Astrocyte (in vitro differentiated cells and primary cell): ENCODE data around the gene IL1RL2. TPM values are rescaled to one million over a fixed set of nuclear protein-coding genes. Genes with fewer than 3 reads are reported as not detected.

Source experiments
- DNase-seq: peaks from one replicate; pipeline ENCODE4 v3.0.0-alpha.2; 2010; ENCODE audit warnings: low read depth
- FAIRE-seq: peaks from 2 replicates; lab custom pipeline; 2011; peaks lifted over from hg19 to GRCh38; lab: Jason Lieb, UNC
- H2AFZ ChIP-seq: 2 replicates; pipeline ENCODE4 v1.6.0; 2012; ENCODE audit warnings: low read depth, low read length, inconsistent platforms
- H3K27ac ChIP-seq: 2 replicates; pipeline ENCODE4 v1.5.1; 2011; ENCODE audit warnings: low read depth, low read length, inconsistent platforms
- H3K27me3 ChIP-seq: 2 replicates; pipeline ENCODE4 v1.6.0; 2011; ENCODE audit warnings: low read length, inconsistent platforms; ENCODE audit not compliant: insufficient read depth
- H3K36me3 ChIP-seq: 2 replicates; pipeline ENCODE4 v1.5.1; 2011; ENCODE audit warnings: low read length, inconsistent platforms; ENCODE audit not compliant: insufficient read depth
- H3K4me1 ChIP-seq: 2 replicates; pipeline ENCODE4 v1.5.1; 2011; ENCODE audit warnings: low read length, inconsistent platforms; ENCODE audit not compliant: insufficient read depth
- H3K4me2 ChIP-seq: 2 replicates; pipeline ENCODE4 v1.6.0; 2012; ENCODE audit warnings: low read length, inconsistent platforms
- H3K4me3 ChIP-seq: 2 replicates; pipeline ENCODE4 v1.5.1; 2011; ENCODE audit warnings: low read depth, mild to moderate bottlenecking, low read length, inconsistent platforms; ENCODE audit not compliant: insufficient read depth
- H3K79me2 ChIP-seq: 2 replicates; pipeline ENCODE4 v1.6.0; 2012; ENCODE audit warnings: mild to moderate bottlenecking, low read length, inconsistent platforms; ENCODE audit not compliant: insufficient read depth
- H3K9ac ChIP-seq: 2 replicates; pipeline ENCODE4 v1.6.0; 2012; ENCODE audit warnings: mild to moderate bottlenecking, low read length, inconsistent platforms
- H3K9me3 ChIP-seq: 2 replicates; pipeline ENCODE4 v1.5.1; 2012; ENCODE audit warnings: low read depth, mild to moderate bottlenecking, low read length, inconsistent platforms; ENCODE audit not compliant: insufficient read depth
- H4K20me1 ChIP-seq: 2 replicates; pipeline ENCODE4 v1.6.0; 2012; ENCODE audit warnings: low read length, inconsistent platforms; ENCODE audit not compliant: insufficient read depth
- H3K27ac Mint-ChIP-seq: one replicate; pipeline ENCODE4 v1.8.0; 2021; ENCODE audit warnings: mild to moderate bottlenecking, mixed read lengths; ENCODE audit not compliant: unreplicated experiment
- H3K27me3 Mint-ChIP-seq: one replicate; pipeline ENCODE4 v1.8.0; 2021; ENCODE audit warnings: low read depth, mixed read lengths; ENCODE audit not compliant: unreplicated experiment
- H3K36me3 Mint-ChIP-seq: one replicate; pipeline ENCODE4 v1.8.0; 2021; ENCODE audit warnings: low read depth, mixed read lengths; ENCODE audit not compliant: unreplicated experiment
- H3K4me1 Mint-ChIP-seq: one replicate; pipeline ENCODE4 v1.8.0; 2021; ENCODE audit warnings: low read depth, mixed read lengths; ENCODE audit not compliant: unreplicated experiment
- H3K4me3 Mint-ChIP-seq: one replicate; pipeline ENCODE4 v1.8.0; 2021; ENCODE audit warnings: mild to moderate bottlenecking, moderate library complexity, mixed read lengths; ENCODE audit not compliant: unreplicated experiment
- H3K9me3 Mint-ChIP-seq: one replicate; pipeline ENCODE4 v1.8.0; 2021; ENCODE audit warnings: mild to moderate bottlenecking, mixed read lengths; ENCODE audit not compliant: unreplicated experiment
- EZH2 ChIP-seq: IDR thresholded peaks from 2 replicates; pipeline ENCODE4 v1.6.1; 2012; ENCODE audit warnings: mild to moderate bottlenecking, low read length, inconsistent platforms; ENCODE audit not compliant: insufficient read depth
- total RNA-seq: library from RNA; stranded (reverse); gene quantifications from 2 replicates; pipeline ENCODE4 v1.2.1, GENCODE V29; 2021
- TF ChIP-seq, protein P1 (sequence below): IDR thresholded peaks from 2 replicates; pipeline ENCODE4 v1.5.1; 2011; ENCODE audit warnings: low read depth, mild to moderate bottlenecking, inconsistent platforms, low read length, moderate library complexity; ENCODE audit not compliant: insufficient read depth

IL1RL2 gene
- total RNA-seq, 1 donor from 2014 or later: 0.43 TPM

DNA sequence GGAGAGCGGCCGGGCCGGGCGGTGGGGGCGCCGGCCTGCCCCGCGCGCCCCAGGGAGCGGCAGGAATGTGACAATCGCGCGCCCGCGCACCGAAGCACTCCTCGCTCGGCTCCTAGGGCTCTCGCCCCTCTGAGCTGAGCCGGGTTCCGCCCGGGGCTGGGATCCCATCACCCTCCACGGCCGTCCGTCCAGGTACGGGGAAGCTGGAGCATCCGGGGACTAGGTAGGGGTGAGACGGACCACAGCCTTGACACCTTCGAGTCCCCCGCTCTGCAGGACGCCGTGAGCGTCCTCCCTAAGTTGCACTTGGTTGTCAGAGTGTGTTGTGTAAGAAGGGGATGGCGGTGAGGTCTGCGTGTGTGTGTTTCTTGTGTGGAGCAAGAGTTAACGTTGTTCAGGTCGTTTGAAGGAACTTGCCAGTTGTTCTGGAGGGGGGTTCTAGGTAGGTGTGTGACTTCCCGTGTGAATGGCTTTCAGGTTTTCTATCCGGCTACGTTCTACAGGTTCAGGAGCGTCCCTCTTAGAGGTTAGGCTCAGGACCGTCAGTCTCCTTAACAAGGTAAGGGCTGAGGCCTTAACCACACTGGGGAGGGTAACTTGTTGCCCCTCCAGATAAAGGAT, 43.9 kb upstream of the IL1RL2 start:
- no peak for FAIRE-seq
- peak overlapping the region; percentile 98 for H3K4me2 ChIP-seq
- peaks cover 10% of the 10 kb centered on the region for H3K4me1 ChIP-seq
- peak overlapping the region; percentile 62 for H3K27ac ChIP-seq
- peak; percentile 58 for DNase-seq
- TF ChIP-seq, protein P1, sequence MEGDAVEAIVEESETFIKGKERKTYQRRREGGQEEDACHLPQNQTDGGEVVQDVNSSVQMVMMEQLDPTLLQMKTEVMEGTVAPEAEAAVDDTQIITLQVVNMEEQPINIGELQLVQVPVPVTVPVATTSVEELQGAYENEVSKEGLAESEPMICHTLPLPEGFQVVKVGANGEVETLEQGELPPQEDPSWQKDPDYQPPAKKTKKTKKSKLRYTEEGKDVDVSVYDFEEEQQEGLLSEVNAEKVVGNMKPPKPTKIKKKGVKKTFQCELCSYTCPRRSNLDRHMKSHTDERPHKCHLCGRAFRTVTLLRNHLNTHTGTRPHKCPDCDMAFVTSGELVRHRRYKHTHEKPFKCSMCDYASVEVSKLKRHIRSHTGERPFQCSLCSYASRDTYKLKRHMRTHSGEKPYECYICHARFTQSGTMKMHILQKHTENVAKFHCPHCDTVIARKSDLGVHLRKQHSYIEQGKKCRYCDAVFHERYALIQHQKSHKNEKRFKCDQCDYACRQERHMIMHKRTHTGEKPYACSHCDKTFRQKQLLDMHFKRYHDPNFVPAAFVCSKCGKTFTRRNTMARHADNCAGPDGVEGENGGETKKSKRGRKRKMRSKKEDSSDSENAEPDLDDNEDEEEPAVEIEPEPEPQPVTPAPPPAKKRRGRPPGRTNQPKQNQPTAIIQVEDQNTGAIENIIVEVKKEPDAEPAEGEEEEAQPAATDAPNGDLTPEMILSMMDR: no peak
- TF ChIP-seq EZH2: no peak
- Mint-ChIP-seq H3K4me3 (peak overlapping the region; percentile 85), H3K36me3 (peaks cover 29% of the 10 kb centered on the region), H3K27ac (peak overlapping the region; percentile 77), H3K27me3 (peaks cover 4% of the 10 kb centered on the region), H3K9me3 (peaks cover 45% of the 10 kb centered on the region), H3K4me1 (peaks cover 24% of the 10 kb centered on the region)
- peaks cover 30% of the 10 kb centered on the region for H3K79me2 ChIP-seq
- no peaks in the 10 kb centered on the region for H3K27me3 ChIP-seq
- H3K9ac ChIP-seq: peak overlapping the region; percentile 93
- H4K20me1 ChIP-seq: peaks cover 4% of the 10 kb centered on the region
- H3K36me3 ChIP-seq: no peaks in the 10 kb centered on the region
- H3K4me3 ChIP-seq: peak overlapping the region; percentile 73
- H3K9me3 ChIP-seq: peaks cover 36% of the 10 kb centered on the region
- H2AFZ ChIP-seq: peak overlapping the region; percentile 97

DNA sequence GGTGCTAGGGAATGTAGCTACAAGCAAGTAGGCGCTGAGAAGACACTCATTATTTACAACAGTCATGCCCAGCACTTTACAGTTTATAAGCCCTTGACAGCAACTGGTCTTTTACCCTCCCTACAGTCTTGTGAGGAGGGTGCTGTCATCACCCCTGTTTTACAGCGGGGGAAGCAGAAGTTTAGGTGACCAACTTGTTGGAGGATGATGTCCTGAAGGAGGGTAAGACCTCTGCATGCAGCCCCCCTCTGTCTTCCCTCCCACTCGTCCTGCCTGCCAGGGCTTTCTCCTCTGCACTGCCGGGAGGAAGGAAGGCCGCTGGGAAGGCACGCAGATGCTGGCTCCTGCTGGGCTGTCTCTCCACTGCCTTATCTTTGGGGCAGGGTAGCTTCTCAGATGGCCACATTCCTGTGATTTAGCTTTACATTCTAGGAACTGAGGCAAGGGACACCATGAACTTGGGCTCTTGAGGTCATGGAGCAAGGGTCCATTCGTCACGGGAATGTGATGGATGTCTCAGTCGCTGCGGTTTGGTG, 43.3 kb upstream of the IL1RL2 start:
- TF ChIP-seq EZH2: no peak
- TF ChIP-seq, protein P1: no peak
- Histone ChIP-seq H3K4me3 (peak overlapping the region; percentile 73), H2AFZ (peak overlapping the region; percentile 97), H4K20me1 (peaks cover 4% of the 10 kb centered on the region), H3K27me3 (no peaks in the 10 kb centered on the region), H3K79me2 (peaks cover 30% of the 10 kb centered on the region), H3K9me3 (peaks cover 38% of the 10 kb centered on the region), H3K4me1 (peaks cover 10% of the 10 kb centered on the region), H3K27ac (peak overlapping the region; percentile 62), H3K4me2 (peak overlapping the region; percentile 98), H3K36me3 (no peaks in the 10 kb centered on the region), H3K9ac (peak overlapping the region; percentile 93)
- Mint-ChIP-seq H3K27ac (peak overlapping the region; percentile 77), H3K9me3 (peaks cover 50% of the 10 kb centered on the region), H3K27me3 (peaks cover 4% of the 10 kb centered on the region), H3K4me3 (peak overlapping the region; percentile 85), H3K36me3 (peaks cover 29% of the 10 kb centered on the region), H3K4me1 (peaks cover 24% of the 10 kb centered on the region)
- DNase-seq: no peak
- no peak for FAIRE-seq

DNA sequence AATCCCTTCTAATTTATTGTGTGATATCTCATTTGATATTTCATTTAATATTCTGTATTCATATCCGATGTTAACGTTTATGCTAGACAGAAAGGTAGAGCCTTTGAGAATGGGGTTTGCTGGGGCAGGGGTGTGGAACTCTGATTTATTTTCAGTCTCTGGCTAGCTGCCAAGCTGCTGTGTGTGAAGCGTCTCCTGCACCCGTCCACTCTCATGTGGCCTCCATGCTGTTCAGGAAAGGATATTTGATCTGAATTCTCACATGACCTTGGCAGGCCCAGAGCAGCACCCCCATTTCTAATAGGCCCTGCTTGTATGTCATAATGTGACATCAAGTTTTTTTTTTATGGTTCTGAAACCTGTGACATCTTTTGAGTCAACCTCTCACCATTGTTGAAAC, 42.7 kb upstream of the IL1RL2 start:
- Histone ChIP-seq H3K4me1 (peaks cover 10% of the 10 kb centered on the region), H3K4me2 (no peak overlapping the region), H2AFZ (no peak overlapping the region), H4K20me1 (peaks cover 4% of the 10 kb centered on the region), H3K27me3 (no peaks in the 10 kb centered on the region), H3K9ac (no peak overlapping the region), H3K27ac (no peak overlapping the region), H3K4me3 (no peak overlapping the region), H3K79me2 (peaks cover 35% of the 10 kb centered on the region), H3K9me3 (peaks cover 38% of the 10 kb centered on the region), H3K36me3 (no peaks in the 10 kb centered on the region)
- H3K4me1 Mint-ChIP-seq: peaks cover 24% of the 10 kb centered on the region
- H3K9me3 Mint-ChIP-seq: peaks cover 55% of the 10 kb centered on the region
- TF ChIP-seq EZH2: no peak
- TF ChIP-seq, protein P1: no peak
- no peak overlapping the region for H3K27ac Mint-ChIP-seq
- H3K36me3 Mint-ChIP-seq: peaks cover 29% of the 10 kb centered on the region
- FAIRE-seq (no peak), DNase-seq (no peak)
- peaks cover 4% of the 10 kb centered on the region for H3K27me3 Mint-ChIP-seq
- H3K4me3 Mint-ChIP-seq: peak overlapping the region; percentile 20
